ENCODE data around the gene GNAL.

GRCh38 chr18:11750581-11751310 lies 61.7 kb downstream of the GNAL start:
- TF ChIP-seq, protein P1, sequence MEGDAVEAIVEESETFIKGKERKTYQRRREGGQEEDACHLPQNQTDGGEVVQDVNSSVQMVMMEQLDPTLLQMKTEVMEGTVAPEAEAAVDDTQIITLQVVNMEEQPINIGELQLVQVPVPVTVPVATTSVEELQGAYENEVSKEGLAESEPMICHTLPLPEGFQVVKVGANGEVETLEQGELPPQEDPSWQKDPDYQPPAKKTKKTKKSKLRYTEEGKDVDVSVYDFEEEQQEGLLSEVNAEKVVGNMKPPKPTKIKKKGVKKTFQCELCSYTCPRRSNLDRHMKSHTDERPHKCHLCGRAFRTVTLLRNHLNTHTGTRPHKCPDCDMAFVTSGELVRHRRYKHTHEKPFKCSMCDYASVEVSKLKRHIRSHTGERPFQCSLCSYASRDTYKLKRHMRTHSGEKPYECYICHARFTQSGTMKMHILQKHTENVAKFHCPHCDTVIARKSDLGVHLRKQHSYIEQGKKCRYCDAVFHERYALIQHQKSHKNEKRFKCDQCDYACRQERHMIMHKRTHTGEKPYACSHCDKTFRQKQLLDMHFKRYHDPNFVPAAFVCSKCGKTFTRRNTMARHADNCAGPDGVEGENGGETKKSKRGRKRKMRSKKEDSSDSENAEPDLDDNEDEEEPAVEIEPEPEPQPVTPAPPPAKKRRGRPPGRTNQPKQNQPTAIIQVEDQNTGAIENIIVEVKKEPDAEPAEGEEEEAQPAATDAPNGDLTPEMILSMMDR (IDR thresholded peaks at IDR 0.05 in 2 of 3, conservative IDR thresholded peaks at IDR 0.05 in 1 of 3; ENCODE audit: borderline replicate concordance in 1 of 3, insufficient read depth in 1 of 3, low read depth in 2 of 3, low read length in 2 of 3) = no peak
- TF ChIP-seq ATF3 (IDR thresholded peaks at IDR 0.05) = no peak

Data from HCT116 (cell line).